NCI-H1048 (cell line): Measurements from ENCODE around the gene MAT1A.

Source experiments
- DNase-seq: peaks from one replicate; lab custom pipeline; 2025; lab: John Stamatoyannopoulos, UW

The MAT1A gene

DNA sequence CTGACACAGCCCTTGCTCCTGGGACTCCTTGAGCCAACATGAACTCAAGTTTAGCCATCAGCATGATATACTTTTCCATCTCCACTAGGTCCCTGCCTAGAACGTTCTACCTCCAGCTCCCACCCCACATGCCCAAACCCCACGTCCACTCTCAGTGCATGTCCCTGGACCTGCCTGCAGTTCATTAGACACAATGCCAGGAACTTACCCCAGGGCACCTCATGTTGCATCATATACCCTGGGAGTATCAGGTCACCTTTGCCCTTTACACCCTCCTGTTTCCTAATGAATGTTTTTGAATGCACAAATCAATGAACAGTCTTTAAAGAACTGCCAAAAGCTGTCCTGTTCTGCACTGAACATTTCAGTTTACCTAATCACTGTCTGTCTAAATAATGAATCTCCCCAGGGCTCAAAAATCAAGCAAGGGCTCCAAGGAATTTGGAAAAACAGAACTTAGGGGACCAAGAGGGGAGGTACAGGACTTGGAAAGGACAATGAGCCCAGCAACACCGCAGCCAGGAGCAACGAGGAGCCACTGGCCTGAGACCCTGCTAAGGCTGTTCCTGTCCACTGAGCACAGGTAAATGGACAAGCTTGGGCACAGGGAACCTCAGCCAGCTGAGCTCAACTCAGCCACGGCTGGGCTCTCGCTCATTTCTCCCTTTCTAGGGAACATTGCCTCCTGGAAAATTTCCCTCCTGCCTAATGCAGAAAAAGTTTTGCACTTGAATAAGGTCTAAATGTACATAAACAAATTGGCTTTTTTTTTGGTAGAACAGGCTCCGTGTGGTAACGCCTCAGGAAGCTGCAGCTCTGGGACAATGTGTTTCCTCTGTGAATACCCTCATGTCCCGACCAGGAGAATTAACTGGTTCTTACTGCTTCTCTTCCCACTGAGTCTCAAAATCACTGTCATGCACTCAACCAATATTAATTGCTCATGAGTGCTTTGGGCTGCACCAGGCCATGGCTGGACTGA is 7.4 kb downstream of the MAT1A start:
- DNase-seq: no peak

DNA sequence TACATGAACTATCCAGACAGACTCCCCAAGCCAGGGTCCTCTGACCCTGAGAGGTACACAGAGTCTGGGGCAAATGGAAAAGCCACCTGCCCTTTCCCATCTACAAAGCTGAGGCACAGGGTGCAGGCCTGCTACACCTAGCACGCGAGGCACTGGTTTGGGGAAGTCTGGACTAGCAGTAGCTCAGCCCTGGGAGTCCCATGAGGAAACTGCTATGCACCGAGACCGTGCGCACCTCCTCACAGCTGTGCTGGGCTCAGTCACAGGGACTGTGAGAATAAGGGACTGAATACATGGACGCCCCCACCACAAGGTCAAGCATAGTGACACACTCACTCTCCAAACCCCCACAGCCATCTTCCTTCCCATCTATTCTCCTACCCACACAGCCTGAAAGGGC is 8.2 kb downstream of the MAT1A start:
- no peak for DNase-seq

DNA sequence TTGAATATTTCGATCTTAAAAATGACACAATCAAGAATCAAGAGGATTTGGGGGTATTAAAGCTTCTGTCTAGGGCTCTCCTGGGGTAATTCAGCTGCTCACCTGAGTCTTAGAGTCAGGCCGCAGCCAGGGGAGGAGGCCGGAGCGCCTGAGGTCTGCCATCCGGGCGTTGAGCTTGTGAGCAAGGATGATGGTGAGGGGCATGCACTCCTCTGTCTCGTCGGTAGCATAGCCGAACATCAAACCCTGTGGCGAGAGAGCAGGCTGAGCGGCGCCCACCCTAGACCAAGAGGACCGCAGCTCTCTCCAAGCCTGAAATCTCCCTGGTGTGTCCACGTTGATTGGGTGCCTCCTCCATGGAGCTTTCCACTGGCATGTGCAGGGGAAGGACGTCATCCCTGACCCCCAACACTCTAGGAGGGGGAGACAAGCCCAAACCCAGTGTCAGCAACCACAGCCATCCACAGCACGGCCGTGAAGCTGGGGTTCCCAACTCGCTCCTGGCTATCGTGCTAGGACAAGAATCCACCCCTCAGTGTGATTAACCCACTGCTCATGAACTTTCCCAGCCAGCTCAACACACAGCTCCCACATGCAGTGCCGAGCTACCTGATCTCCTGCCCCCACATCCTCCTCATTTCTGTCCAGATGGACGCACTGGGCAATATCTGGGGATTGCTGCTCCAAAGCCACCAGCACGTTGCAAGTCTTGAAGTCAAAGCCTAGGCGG is 9.2 kb downstream of the MAT1A start:
- DNase-seq: no peak

DNA sequence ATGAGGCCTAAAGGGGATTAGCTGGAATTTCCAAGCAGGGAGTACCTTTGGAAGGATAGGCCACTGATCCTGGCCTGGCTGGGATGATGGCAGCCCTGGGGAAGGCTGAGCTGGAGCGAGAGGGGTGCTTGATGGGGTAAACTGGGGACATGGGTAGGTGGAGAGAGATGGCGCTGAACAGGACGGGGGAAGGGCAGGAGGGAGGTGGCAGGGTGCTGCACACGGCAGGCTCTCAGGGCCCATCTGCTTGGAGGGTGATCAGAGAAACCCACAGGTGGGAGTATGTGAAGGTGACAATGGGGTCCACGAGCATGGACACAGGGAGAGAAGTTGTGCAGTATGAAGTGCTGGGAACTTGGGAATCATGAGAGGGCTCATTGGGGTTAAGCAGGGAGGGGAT is 10.3 kb downstream of the MAT1A start:
- DNase-seq: no peak

DNA sequence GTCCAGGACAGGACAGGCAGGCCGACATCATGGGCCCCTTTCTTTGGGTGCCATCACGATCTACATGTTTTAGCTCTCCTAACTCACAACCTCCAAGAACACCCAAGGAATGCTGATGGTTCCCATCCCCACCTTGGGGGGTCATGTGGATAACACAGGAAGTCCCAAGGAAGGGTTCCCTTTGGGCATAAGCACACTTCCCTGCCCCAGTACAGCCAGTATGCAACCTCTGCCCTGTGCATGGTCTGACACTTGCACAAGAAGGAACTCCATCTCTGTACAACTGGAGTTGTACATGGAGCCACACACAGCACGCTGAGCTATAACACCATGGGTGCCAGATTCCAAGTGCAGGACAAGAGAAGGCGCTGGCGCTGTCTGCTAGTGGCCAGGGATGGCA is 11.0 kb downstream of the MAT1A start:
- DNase-seq: no peak

DNA sequence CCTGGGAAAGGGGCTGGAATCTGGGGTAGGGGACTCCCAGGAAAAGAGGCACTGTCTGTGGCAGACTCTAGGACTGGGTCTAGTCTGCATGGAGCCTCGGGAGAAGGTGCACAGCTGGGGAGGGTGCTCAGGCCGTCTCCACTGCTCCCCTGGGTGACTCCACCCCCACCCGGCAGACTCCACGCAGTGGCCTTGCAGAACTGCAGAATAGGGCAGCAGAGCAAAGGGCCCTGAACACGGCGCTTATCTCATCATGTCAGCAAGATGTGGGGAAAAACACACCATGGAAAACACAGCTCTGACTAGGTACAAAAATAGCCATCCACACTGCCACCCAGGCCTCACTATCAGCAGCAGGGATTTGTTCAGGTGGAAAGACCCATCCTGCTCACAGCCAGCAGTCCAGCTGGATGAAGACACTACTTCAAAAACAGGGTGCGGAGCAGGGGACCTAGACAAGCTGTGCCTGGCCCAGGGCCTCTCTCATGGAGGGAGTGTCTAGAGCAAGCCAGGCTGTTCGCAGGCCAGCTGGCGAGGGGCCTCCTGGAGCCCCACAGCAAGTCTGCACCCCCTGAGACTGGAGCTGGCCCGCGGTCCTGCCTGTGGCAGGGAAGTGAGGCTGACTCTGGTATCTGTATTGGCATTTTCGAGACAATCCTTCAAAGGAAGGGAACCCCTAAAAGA is 11.7 kb downstream of the MAT1A start:
- DNase-seq: no peak

DNA sequence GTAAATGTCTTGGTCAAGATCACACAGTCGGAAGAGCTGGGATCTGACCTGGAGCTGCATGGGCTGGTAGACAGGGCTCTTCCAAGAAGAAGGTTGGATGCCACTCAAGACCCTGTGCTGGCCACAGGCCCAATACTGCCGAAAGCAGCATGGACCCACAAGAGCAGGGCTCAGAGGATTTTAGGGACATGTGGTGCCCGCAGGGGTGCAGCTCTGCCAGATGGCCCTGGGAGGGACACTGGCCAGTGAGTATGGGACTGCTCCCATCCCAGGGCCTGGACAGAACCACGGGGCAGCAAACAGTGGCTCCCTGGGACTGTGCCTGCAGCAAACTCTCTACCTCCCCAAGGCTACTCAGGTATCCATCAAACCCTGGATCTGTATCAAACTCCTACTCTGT is 12.4 kb downstream of the MAT1A start:
- no peak for DNase-seq

DNA sequence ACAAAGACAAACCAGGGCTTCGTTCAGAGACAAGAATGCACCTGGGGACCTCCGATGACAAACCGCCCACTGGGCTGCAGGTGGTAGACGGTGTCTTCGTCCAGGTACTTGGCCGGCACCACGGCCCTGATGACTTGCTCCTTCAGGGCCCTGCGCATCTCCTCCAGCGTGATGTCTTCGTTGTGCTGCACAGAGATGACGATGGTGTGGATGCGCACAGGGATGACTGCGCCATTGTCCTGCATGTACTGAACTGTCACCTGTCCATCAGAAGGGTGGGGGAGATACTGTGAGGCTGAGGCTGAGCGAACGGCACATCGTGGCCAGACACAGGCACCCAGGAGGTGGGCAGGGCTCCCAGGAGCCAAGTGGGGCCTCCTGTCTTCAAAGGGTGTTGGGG is 13.1 kb downstream of the MAT1A start:
- DNase-seq: no peak

DNA sequence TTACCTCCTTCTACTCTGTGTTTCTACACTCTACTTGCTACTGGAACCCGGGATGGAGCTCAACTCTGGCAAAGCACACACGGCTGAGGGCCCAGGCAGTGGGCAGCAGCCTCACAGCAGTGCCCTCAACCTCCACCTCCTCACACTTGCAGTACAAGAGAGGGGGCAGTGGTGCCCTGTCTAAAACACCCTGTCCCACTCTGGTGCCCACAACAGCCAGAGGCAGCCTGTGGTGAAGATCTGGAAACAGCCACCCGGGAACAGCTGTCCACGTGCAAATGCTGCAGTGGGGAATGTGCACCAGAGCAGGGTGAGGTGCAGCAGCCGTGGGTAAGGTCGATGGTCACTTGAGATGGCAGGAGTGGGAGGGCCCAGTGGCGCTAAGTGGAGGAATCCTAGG is 13.7 kb downstream of the MAT1A start:
- no peak for DNase-seq

DNA sequence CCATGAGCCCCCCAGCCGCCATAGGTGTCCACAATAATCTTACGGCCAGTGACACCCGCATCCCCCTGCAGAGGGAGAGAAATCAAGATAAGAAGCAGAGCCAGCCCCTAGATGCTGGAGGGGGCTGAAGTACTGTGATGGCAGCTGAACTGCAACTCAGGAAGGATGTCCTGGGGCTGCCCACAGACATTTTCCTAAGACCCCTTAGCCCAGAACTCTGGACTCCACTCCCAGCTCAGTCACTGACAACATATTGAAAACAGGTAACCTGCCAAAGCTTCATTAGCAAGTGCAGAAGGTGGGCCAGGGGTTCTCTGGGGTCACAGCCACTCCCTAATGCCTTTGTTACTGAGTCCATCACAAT is 14.3 kb downstream of the MAT1A start:
- no peak for DNase-seq

DNA sequence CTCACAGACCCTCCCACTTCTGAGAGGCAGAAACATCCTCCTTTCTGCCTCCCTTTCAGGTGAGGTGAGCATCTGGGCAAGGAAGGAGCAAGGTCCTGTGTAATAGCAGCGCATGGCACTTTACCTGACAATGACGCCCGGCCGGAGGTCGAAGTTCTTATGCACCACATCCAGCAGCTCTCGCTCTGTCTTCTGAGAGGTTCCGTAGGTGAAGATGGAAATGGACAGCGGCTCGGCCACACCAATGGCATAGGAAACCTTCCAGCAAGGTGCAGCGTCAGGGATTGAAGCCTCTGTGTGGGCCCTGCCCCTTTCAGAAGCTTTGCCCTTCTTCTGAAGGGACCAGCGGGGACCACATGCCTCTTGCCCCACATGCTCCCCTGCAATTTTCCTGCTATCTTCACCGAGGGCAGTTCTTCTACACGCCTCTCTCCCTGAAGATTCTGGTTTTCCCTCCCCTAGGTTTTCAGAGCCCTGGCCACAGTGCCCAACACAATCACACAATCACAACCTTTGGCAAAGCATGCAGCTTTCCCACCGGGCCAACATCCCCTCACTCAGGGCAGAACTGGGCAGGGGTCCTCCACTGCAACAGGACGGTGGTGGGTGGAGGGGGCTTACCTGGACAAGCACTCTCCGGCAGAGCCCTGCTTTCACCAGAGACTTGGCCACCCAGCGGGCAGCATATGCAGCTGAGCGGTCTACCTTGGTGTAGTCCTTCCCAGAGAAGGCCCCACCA is 14.9 kb downstream of the MAT1A start:
- no peak for DNase-seq

DNA sequence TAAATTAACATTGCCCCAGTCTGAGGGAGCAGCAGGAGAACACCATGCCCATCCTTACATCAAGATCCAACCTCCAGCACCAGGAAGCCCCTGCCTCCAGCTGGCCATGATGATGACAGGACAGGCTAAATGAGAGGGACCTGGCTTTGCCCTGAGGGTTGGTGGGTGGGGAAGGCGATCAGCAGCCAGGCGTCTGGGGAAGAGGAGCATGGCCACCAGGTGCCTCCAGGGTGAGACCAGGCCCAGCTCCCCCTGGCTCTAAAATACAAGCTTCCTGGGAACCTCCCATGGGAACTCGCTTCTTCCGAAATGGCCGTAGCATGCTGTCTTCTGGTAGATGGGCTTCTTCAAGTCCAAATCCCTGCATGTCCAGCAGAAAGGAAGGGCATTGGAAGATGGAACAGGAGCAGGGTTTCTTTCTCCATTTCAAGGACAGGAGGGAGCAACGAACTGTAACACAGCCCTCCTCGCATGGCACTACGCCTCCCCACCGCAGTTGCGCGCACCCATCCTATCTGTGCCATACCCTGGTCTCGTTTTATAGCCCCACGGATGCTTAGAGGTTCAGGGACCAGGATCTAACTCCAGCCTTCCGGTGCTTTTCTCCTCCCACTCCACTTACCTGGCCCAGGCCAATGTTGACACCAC is 15.8 kb downstream of the MAT1A start:
- DNase-seq: no peak

DNA sequence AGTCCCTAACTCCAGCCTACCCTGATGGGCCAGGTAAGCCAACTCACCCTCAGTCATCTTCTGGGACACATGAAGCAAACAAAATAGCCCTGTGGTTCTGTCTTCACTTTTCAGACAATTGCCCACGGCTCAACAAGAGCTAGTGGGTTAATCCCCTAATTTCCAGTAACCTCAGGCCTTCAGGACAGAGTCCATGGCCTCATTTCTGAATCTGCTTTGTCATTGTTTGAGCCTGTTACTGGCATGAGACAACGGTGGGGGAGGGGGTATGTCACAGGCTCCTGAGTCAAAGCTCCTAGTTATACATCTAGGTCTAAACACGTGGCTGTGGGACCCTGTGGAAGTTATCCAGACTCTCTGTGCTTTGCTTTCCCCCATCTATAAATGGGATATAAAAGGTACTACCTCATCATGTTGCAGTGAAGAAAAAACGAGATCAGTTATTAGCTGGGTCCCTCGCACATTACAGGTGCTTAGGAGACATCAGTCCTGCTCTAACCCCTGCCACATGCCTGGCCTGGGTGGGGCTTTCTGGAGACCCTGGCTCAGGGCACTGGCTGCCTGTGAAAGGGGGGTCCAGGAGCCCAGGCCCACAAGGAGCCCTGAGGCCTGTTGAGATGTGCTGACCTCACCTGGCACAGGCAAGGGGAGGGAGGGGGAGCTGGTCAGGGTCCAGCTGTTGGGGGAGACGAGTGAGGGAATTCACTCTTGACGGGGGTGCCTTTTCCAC is 16.5 kb downstream of the MAT1A start:
- no peak for DNase-seq

DNA sequence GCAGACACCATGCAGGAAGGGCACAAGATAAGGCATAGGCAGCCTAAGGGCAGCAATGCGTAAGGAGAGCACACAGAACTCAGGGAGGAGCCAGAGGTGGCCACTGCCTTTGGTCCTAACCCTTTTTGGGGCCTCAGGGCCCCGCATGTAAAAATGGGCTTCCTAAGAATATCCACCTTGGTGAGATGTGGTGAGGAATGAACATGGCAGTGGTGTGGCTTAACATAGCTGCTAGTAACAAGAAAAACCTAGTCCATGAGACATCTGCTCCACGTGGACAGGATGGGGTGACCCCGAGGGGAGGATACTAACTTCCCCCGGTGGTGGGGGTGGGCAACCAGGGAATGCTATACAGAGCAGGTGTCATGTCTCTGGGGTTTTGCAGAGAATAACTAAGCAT is 18.0 kb downstream of the MAT1A start:
- DNase-seq: no peak

DNA sequence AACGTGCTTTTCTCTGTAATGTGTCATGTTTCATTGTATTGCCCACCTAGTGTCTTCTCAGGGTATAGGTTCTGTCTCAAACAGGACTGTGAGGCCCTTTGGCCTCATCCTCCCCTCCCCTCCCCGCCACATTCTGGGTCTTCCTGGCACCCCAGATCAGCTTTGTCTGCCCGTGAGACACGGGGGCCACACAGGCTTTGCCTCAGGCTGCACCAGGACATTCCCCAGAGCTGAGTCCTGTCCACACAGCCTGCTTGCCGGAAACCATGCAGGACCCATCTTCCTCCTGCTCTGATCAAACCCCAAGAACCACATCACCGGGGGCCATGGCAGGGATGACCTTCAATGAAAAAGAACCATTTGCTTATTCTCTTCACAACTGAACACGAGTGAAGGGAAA is 18.6 kb downstream of the MAT1A start:
- DNase-seq: no peak

DNA sequence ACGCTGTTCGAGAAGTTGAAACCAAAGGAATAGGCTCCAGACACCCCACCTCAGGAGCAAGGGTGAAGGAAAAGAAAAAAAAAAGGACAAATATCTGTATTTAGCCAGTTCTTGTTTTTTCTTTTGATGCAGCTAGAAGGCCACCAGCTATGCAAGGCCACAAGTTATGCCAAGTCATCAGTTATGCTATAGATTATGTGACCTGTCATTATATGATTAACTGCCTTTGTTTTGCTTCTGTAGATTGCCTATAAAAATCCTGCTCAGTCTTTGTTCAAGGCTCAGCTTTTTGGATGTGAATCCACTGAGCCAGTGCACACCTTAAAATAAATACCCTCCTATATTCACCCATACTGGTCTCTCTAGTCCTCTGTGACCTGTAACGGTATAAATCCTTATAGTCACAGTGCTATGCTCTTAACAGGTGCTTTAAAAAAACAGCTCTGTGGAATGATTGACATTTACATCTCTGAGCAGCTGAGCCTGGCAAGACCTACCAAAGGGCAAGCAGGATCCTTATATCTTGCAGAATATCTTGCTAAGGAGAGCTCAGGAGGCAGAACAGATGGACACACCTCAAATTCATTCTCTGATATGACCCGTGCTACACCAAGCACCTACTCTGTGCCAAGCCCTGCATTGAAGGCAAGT is 20.4 kb downstream of the MAT1A start:
- DNase-seq: no peak

DNA sequence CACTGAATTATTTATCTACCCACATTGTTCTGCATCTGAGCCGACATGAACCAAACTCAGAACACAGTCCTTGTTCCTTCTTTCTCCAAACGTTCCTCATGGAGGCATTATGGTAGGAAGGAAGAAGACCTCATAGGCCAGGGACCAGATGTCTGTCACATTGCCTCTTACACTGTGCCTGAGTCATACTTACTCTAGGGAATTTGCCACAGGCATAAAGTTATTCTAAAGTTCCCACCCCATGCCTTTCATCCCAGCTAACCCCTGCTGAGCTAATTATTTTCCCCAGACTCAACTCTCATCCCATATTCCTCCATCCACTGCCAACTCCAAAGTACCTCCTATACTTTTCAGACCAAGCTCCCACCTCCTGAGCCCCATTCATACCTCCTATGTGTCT is 21.2 kb downstream of the MAT1A start:
- DNase-seq: no peak

DNA sequence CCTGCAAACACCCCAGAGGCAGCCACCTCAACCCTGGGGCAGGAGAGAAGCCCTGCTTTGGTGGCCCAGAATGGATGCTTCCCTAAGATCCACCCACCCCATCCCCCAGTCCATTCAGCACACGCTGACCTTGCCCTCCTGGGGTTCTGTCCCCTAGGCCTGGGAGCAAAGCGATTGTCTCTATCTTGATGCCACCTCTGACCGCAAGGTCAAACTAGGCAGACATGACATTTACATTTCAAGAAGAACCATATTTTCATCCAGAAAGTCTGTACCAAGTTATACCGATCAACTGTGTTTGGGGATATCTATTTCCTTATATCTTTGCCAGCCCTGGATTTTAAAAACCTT is 23.0 kb downstream of the MAT1A start:
- DNase-seq: no peak

DNA sequence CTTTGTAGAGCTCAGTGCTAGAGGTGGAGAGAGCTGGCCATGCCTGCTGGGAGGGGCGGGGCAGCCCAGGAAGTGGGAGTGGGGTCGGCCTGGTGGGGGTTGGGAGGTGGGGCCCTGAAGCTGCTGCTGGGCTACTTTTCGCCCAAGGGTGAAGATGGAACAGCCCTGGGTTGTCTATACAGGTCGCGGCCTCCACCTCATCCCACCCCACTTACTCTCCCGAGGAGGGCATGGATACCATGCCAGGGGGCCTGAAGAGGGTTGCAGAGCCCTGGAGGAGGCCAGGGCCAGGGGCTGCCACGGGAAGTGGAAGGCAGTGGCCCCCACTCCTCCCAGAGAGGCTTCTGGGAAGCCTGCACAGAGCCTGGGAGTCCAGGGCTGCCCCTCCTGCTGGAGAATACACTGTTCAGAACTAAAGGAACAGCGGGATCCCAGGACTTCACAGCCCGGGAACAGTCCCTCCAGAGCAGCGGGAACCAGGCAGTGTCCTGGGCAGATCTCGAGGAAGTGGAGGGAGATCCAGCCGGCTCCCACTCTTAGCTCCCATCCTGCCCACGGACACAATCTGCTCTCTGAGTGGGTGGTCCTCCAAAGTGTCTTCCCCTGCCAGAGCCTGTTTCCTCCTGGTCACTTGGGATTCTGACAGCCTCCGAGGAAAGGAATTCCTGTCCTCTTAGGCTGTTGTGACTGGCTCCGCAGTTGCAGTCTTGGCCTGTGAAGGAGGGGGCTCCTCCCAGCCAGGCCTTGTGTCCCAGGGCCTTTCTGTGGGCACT is 23.5 kb downstream of the MAT1A start:
- DNase-seq: no peak
